Uterus (tissue), 2 donors: ENCODE data around the gene CRTAC1.

ENCODE experiments used
- CTCF ChIP-seq, 4 experiments: fragments of 200-600 bp in 2 of 4; fragments of 450-650 bp in 2 of 4; sonication (generic) in 2 of 4; IDR thresholded peaks; one replicate each; pipeline ENCODE4 v1.5.1; 2016 to 2019; ENCODE audit warnings: antibody characterized with exemption in 4 of 4, mild to moderate bottlenecking in 2 of 4, moderate library complexity in 1 of 4
- POLR2A ChIP-seq, 2 donors: fragments of 450-650 bp; IDR thresholded peaks; one replicate each; pipeline ENCODE4 v1.6.1; 2016; ENCODE audit warnings: antibody characterized with exemption in 2 of 2, mild to moderate bottlenecking in 1 of 2, moderate library complexity in 1 of 2

GRCh38 chr10:97960269-97961056 is 70.0 kb downstream of the CRTAC1 start:
- TF ChIP-seq CTCF (IDR thresholded peaks at IDR 0.05): no peak
- no peak for TF ChIP-seq POLR2A (IDR thresholded peaks at IDR 0.05)
